Activated CD4-positive, alpha-beta T cell treated with anti-CD3 and anti-CD28 coated beads, Interleukin-2, amount 10 ng/mL, durations not matched to agents 7 days and 5 days (primary cell): ENCODE results near the gene BRWD1. TPM values are rescaled to one million over a fixed set of nuclear protein-coding genes. Genes with fewer than 3 reads are reported as not detected.

Source experiments
- CTCF ChIA-PET: fragments of 350-600 bp; sonication (Branson Sonifier 250); formaldehyde crosslinking; loops from one replicate; lab custom pipeline; 2021; ENCODE audit warnings: antibody characterized with exemption; lab: Charles Lee
- POLR2A ChIA-PET: fragments of 350-600 bp; sonication (Branson Sonifier 250); formaldehyde crosslinking; loops from one replicate; lab custom pipeline; 2021; ENCODE audit warnings: antibody characterized with exemption; lab: Charles Lee
- DNase-seq: peaks from one replicate; pipeline ENCODE4 v3.0.0-alpha.2; 2020
- H3K27ac Mint-ChIP-seq: one replicate; pipeline ENCODE4 v1.8.0; 2021; ENCODE audit warnings: mild to moderate bottlenecking, moderate library complexity, mixed read lengths
- H3K27me3 Mint-ChIP-seq: one replicate; pipeline ENCODE4 v1.8.0; 2021; ENCODE audit warnings: mixed read lengths
- H3K36me3 Mint-ChIP-seq: one replicate; pipeline ENCODE4 v1.8.0; 2021; ENCODE audit warnings: low read depth, mixed read lengths
- H3K4me1 Mint-ChIP-seq: one replicate; pipeline ENCODE4 v1.8.0; 2021; ENCODE audit warnings: mixed read lengths
- H3K4me3 Mint-ChIP-seq: one replicate; pipeline ENCODE4 v1.8.0; 2021; ENCODE audit warnings: mild to moderate bottlenecking, moderate library complexity, mixed read lengths
- H3K9me3 Mint-ChIP-seq: one replicate; pipeline ENCODE4 v1.8.0; 2021; ENCODE audit warnings: mixed read lengths
- total RNA-seq, 2 experiments: library from RNA; stranded (reverse); gene quantifications; one replicate each; pipeline ENCODE4 v1.2.3, GENCODE V29; 2021

BRWD1 gene
- total RNA-seq, 2 experiments from 2014 or later: 33.0 to 34.4 TPM

GRCh38 chr21:39346206-39346605 is 32.8 kb upstream of the BRWD1 start:
- no peak for DNase-seq
- Mint-ChIP-seq H3K36me3 (peaks cover 55% of the 10 kb centered on the region), H3K27me3 (no peaks in the 10 kb centered on the region), H3K4me1 (peaks cover 44% of the 10 kb centered on the region), H3K4me3 (peak overlapping the region; percentile 90), H3K27ac (no peak overlapping the region), H3K9me3 (no peaks in the 10 kb centered on the region)
- POLR2A ChIA-PET: no interaction called here
- CTCF ChIA-PET: interaction anchor here (1.0 kb wide), 1 partner anchor 46 kb away, joined by 3 read pairs; no protein-coding TSS in a partner anchor

GRCh38 chr21:39345440-39345839 is 32.0 kb upstream of the BRWD1 start:
- Mint-ChIP-seq H3K9me3 (no peaks in the 10 kb centered on the region), H3K27me3 (no peaks in the 10 kb centered on the region), H3K36me3 (peaks cover 60% of the 10 kb centered on the region), H3K4me3 (peak overlapping the region; percentile 5), H3K27ac (no peak overlapping the region), H3K4me1 (peaks cover 40% of the 10 kb centered on the region)
- no peak for DNase-seq
- ChIA-PET POLR2A (no interaction called here), CTCF (no interaction called here)

- ChIA-PET CTCF (no interaction called here), POLR2A (no interaction called here)
- Mint-ChIP-seq H3K27ac (peak overlapping the region; percentile 60), H3K9me3 (no peaks in the 10 kb centered on the region), H3K27me3 (no peaks in the 10 kb centered on the region), H3K4me3 (peak overlapping the region; percentile 5), H3K4me1 (peaks cover 35% of the 10 kb centered on the region), H3K36me3 (peaks cover 59% of the 10 kb centered on the region)
- no peak for DNase-seq
Measured at GRCh38 chr21:39344848-39345247, 31.4 kb upstream of the BRWD1 start.

- Mint-ChIP-seq H3K4me3 (no peak overlapping the region), H3K36me3 (peaks cover 47% of the 10 kb centered on the region), H3K4me1 (peaks cover 25% of the 10 kb centered on the region), H3K27ac (no peak overlapping the region), H3K27me3 (no peaks in the 10 kb centered on the region), H3K9me3 (no peaks in the 10 kb centered on the region)
- CTCF ChIA-PET: no interaction called here
- DNase-seq: no peak
- POLR2A ChIA-PET: no interaction called here
Measured at GRCh38 chr21:39341249-39341923, 28.0 kb upstream of the BRWD1 start.

GRCh38 chr21:39340687-39341086 is 27.3 kb upstream of the BRWD1 start:
- no peak for DNase-seq
- H3K27ac Mint-ChIP-seq: no peak overlapping the region
- CTCF ChIA-PET: no interaction called here
- no peaks in the 10 kb centered on the region for H3K27me3 Mint-ChIP-seq
- peaks cover 40% of the 10 kb centered on the region for H3K36me3 Mint-ChIP-seq
- no peak overlapping the region for H3K4me3 Mint-ChIP-seq
- POLR2A ChIA-PET: no interaction called here
- peaks cover 18% of the 10 kb centered on the region for H3K4me1 Mint-ChIP-seq
- H3K9me3 Mint-ChIP-seq: no peaks in the 10 kb centered on the region

GRCh38 chr21:39339231-39339630 is 25.8 kb upstream of the BRWD1 start:
- POLR2A ChIA-PET: no interaction called here
- CTCF ChIA-PET: interaction anchor here (0.6 to 1.5 kb wide), 3 partner anchors 9 to 1940 kb away, joined by 3 read pairs; partner anchors contain the start of gene HMGN1
- no peak overlapping the region for H3K27ac Mint-ChIP-seq
- no peaks in the 10 kb centered on the region for H3K27me3 Mint-ChIP-seq
- H3K4me3 Mint-ChIP-seq: no peak overlapping the region
- H3K9me3 Mint-ChIP-seq: no peaks in the 10 kb centered on the region
- DNase-seq: no peak
- H3K4me1 Mint-ChIP-seq: peaks cover 7% of the 10 kb centered on the region
- H3K36me3 Mint-ChIP-seq: peaks cover 26% of the 10 kb centered on the region

- ChIA-PET CTCF (no interaction called here), POLR2A (interaction anchor here (0.6 to 0.7 kb wide), 2 partner anchors 19 to 595 kb away, joined by 4 to 6 read pairs; no protein-coding TSS in a partner anchor)
- H3K4me3 Mint-ChIP-seq: no peak overlapping the region
- DNase-seq: no peak
- no peak overlapping the region for H3K27ac Mint-ChIP-seq
- H3K27me3 Mint-ChIP-seq: no peaks in the 10 kb centered on the region
- no peaks in the 10 kb centered on the region for H3K9me3 Mint-ChIP-seq
- peaks cover 8% of the 10 kb centered on the region for H3K36me3 Mint-ChIP-seq
- H3K4me1 Mint-ChIP-seq: no peaks in the 10 kb centered on the region
Measured at GRCh38 chr21:39336457-39337008, 23.1 kb upstream of the BRWD1 start.

- Mint-ChIP-seq H3K27me3 (no peaks in the 10 kb centered on the region), H3K9me3 (no peaks in the 10 kb centered on the region), H3K36me3 (no peaks in the 10 kb centered on the region), H3K4me3 (no peak overlapping the region), H3K27ac (no peak overlapping the region), H3K4me1 (no peaks in the 10 kb centered on the region)
- no peak for DNase-seq
- CTCF ChIA-PET: no interaction called here
- POLR2A ChIA-PET: no interaction called here
Measured at GRCh38 chr21:39334611-39335010, 21.2 kb upstream of the BRWD1 start.

GRCh38 chr21:39332175-39332574 is 18.7 kb upstream of the BRWD1 start:
- ChIA-PET CTCF (no interaction called here), POLR2A (no interaction called here)
- H3K4me3 Mint-ChIP-seq: no peak overlapping the region
- H3K27me3 Mint-ChIP-seq: peaks cover 2% of the 10 kb centered on the region
- DNase-seq: no peak
- no peaks in the 10 kb centered on the region for H3K4me1 Mint-ChIP-seq
- H3K36me3 Mint-ChIP-seq: no peaks in the 10 kb centered on the region
- no peaks in the 10 kb centered on the region for H3K9me3 Mint-ChIP-seq
- H3K27ac Mint-ChIP-seq: no peak overlapping the region

- no peak overlapping the region for H3K27ac Mint-ChIP-seq
- H3K27me3 Mint-ChIP-seq: peaks cover 2% of the 10 kb centered on the region
- no peaks in the 10 kb centered on the region for H3K36me3 Mint-ChIP-seq
- no peaks in the 10 kb centered on the region for H3K9me3 Mint-ChIP-seq
- ChIA-PET CTCF (interaction anchor here (2.4 kb wide), 1 partner anchor 13 kb away, joined by 6 read pairs; no protein-coding TSS in a partner anchor), POLR2A (no interaction called here)
- no peak for DNase-seq
- H3K4me1 Mint-ChIP-seq: no peaks in the 10 kb centered on the region
- no peak overlapping the region for H3K4me3 Mint-ChIP-seq
Measured at GRCh38 chr21:39330001-39330400, 16.6 kb upstream of the BRWD1 start.

GRCh38 chr21:39327727-39328126 is 14.3 kb upstream of the BRWD1 start:
- CTCF ChIA-PET: no interaction called here
- DNase-seq: no peak
- peaks cover 2% of the 10 kb centered on the region for H3K27me3 Mint-ChIP-seq
- no peaks in the 10 kb centered on the region for H3K4me1 Mint-ChIP-seq
- H3K36me3 Mint-ChIP-seq: no peaks in the 10 kb centered on the region
- H3K9me3 Mint-ChIP-seq: no peaks in the 10 kb centered on the region
- POLR2A ChIA-PET: no interaction called here
- no peak overlapping the region for H3K4me3 Mint-ChIP-seq
- no peak overlapping the region for H3K27ac Mint-ChIP-seq

GRCh38 chr21:39326607-39327307 is 13.3 kb upstream of the BRWD1 start:
- Mint-ChIP-seq H3K4me3 (no peak overlapping the region), H3K27ac (no peak overlapping the region), H3K9me3 (no peaks in the 10 kb centered on the region), H3K4me1 (no peaks in the 10 kb centered on the region), H3K36me3 (no peaks in the 10 kb centered on the region), H3K27me3 (peaks cover 2% of the 10 kb centered on the region)
- CTCF ChIA-PET: interaction anchor here (1.5 kb wide), 1 partner anchor 14 kb away, joined by 3 read pairs; no protein-coding TSS in a partner anchor
- POLR2A ChIA-PET: interaction anchor here (0.5 kb wide), 1 partner anchor 1440 kb away, joined by 4 read pairs; no protein-coding TSS in a partner anchor
- DNase-seq: no peak

- H3K27me3 Mint-ChIP-seq: peaks cover 2% of the 10 kb centered on the region
- H3K4me1 Mint-ChIP-seq: no peaks in the 10 kb centered on the region
- DNase-seq: no peak
- no peak overlapping the region for H3K27ac Mint-ChIP-seq
- POLR2A ChIA-PET: no interaction called here
- no peaks in the 10 kb centered on the region for H3K36me3 Mint-ChIP-seq
- H3K4me3 Mint-ChIP-seq: no peak overlapping the region
- CTCF ChIA-PET: interaction anchor here (0.6 to 1.5 kb wide), 2 partner anchors 13 to 44 kb away, joined by 3 read pairs; no protein-coding TSS in a partner anchor
- H3K9me3 Mint-ChIP-seq: no peaks in the 10 kb centered on the region
Measured at GRCh38 chr21:39325458-39325857, 12.0 kb upstream of the BRWD1 start.
